Colonic mucosa (tissue), 4 donors: ENCODE results near the gene ELOA. TPM values are rescaled to one million over a fixed set of nuclear protein-coding genes. Genes with fewer than 3 reads are reported as not detected.

Source experiments
- DNase-seq: peaks from one replicate; pipeline ENCODE4 v3.0.0-alpha.2; 2020
- H3K27ac ChIP-seq: fragments of 200-600 bp; one replicate; pipeline ENCODE4 v1.8.0; 2021
- H3K27me3 ChIP-seq: fragments of 200-600 bp; one replicate; pipeline ENCODE4 v1.8.0; 2021
- H3K36me3 ChIP-seq: fragments of 200-600 bp; one replicate; pipeline ENCODE4 v1.8.0; 2021
- H3K4me1 ChIP-seq: fragments of 200-600 bp; one replicate; pipeline ENCODE4 v1.8.0; 2021; ENCODE audit warnings: mild to moderate bottlenecking
- H3K4me3 ChIP-seq: fragments of 200-600 bp; one replicate; pipeline ENCODE4 v1.8.0; 2021
- H3K9ac ChIP-seq, 2 donors: one replicate each; pipeline ENCODE4 v1.7.0; 2013; ENCODE audit warnings: control low read depth in 2 of 2, low read depth in 2 of 2, low read length in 2 of 2
- H3K9me3 ChIP-seq: fragments of 200-600 bp; one replicate; pipeline ENCODE4 v1.8.0; 2021
- CTCF ChIP-seq: fragments of 200-600 bp; IDR thresholded peaks from one replicate; pipeline ENCODE4 v1.8.0; 2022; ENCODE audit warnings: antibody characterized with exemption, mild to moderate bottlenecking
- intact Hi-C: fragments of 100-400 bp; cut with DNase I; formaldehyde crosslinking; loops from one replicate; pipeline ENCODE4 v1.14.1; 2022
- total RNA-seq, 2 donors: library from RNA; stranded (reverse); fragmentation: NEBNext Ultra II Directional in 1 of 2; extraction: Animal tissue kit (Norgen Biotek cat#: 25700) in 1 of 2; gene quantifications; one replicate each; pipeline ENCODE4 v1.2.1, GENCODE V29; 2021
- donor health status: healthy.
- donor health status: DM: no; HTN: no; CAD: no.
- donor health status: DM: no; HTN: no; CAD: no.

The ELOA gene
- total RNA-seq, 2 donors from 2014 or later: 32.6 to 33.0 TPM

DNA sequence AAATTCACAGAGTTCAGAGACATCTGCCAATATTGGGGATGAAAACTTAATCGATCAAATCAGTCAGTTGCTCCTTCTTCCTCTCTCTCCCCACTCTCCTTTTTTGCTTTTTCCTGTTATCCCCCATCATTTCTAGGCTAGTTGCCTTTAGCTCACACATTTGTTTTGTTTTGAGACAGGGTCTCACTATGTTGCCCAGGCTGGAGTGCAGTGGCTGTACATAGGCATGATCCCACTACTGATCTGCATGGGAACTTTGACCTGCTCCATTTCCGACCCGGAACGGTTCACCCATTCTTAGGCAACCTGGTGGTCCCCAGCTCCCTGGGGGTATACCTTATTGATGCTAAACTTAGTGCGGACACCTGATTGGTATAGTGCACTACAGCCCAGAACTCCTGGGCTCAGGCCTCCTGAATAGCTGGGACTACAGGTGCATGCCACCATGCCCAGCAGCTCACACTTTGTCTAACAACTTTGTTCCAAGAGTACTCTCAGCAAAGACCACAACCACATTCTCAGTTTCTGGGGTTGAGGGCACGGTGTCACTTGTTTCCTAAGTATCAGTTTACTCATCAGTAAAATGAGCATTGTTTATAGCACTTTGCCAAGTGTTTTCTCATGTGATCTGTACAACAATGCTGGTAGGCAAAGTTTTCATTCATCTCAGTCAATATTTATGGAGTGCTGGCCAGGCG is 6.7 kb upstream of the ELOA start:
- no peak for DNase-seq
- Histone ChIP-seq H3K4me1 (no peaks in the 10 kb centered on the region), H3K27me3 (no peaks in the 10 kb centered on the region), H3K36me3 (no peaks in the 10 kb centered on the region), H3K4me3 (no peak overlapping the region), H3K9me3 (no peaks in the 10 kb centered on the region), H3K9ac (no peak overlapping the region), H3K27ac (no peak overlapping the region)
- intact Hi-C loops: no loop called here
- TF ChIP-seq CTCF: no peak

DNA sequence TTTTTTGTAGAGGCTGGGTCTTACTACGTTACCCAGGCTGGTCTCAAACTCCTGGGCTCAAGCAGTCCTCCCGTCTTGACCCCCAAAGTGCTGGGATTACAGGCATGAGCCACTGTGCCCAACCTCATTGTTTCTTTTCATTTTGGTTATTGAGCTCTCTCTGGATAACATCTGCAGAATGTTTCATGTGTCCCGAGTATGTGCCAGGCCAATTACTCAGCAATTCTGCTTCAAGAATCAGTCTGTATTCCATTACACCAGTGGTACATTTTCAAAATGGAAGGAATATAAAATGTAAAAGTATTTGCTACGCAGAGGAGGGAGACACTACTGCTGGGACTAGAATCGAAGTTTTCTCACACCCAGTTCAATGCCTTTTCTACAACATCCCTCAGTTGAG is 1.7 kb upstream of the ELOA start:
- intact Hi-C loops: loop anchor here (2.0 kb wide), 1 partner anchor 49 kb away; no protein-coding TSS in a partner anchor
- no peaks in the 10 kb centered on the region for H3K27me3 ChIP-seq
- H3K4me3 ChIP-seq: no peak overlapping the region
- no peak for TF ChIP-seq CTCF
- no peaks in the 10 kb centered on the region for H3K36me3 ChIP-seq
- no peak for DNase-seq
- H3K27ac ChIP-seq: no peak overlapping the region
- peaks cover 8% of the 10 kb centered on the region for H3K4me1 ChIP-seq
- H3K9ac ChIP-seq: no peak overlapping the region
- no peaks in the 10 kb centered on the region for H3K9me3 ChIP-seq

- peak overlapping the region; percentile 87 for H3K27ac ChIP-seq
- peak overlapping the region; percentile 90 for H3K4me3 ChIP-seq
- TF ChIP-seq CTCF: no peak
- peak; percentile 37 for DNase-seq
- intact Hi-C loops: loop anchor here (2.0 kb wide), 1 partner anchor 50 kb away; no protein-coding TSS in a partner anchor
- H3K4me1 ChIP-seq: peaks cover 8% of the 10 kb centered on the region
- H3K27me3 ChIP-seq: no peaks in the 10 kb centered on the region
- H3K9ac ChIP-seq: peak overlapping the region; percentile 92 to 95
- H3K36me3 ChIP-seq: no peaks in the 10 kb centered on the region
- no peaks in the 10 kb centered on the region for H3K9me3 ChIP-seq
Observed at GRCh38 chr1:23742670-23743286, 493 bp upstream of the ELOA start.

GRCh38 chr1:23745515-23745914 is 2.2 kb downstream of the ELOA start:
- H3K27ac ChIP-seq: no peak overlapping the region
- DNase-seq: no peak
- H3K27me3 ChIP-seq: no peaks in the 10 kb centered on the region
- no peak overlapping the region for H3K4me3 ChIP-seq
- TF ChIP-seq CTCF: peak; percentile 25
- no peaks in the 10 kb centered on the region for H3K36me3 ChIP-seq
- H3K9ac ChIP-seq: no peak overlapping the region
- intact Hi-C loops: no loop called here
- peaks cover 8% of the 10 kb centered on the region for H3K4me1 ChIP-seq
- H3K9me3 ChIP-seq: no peaks in the 10 kb centered on the region

DNA sequence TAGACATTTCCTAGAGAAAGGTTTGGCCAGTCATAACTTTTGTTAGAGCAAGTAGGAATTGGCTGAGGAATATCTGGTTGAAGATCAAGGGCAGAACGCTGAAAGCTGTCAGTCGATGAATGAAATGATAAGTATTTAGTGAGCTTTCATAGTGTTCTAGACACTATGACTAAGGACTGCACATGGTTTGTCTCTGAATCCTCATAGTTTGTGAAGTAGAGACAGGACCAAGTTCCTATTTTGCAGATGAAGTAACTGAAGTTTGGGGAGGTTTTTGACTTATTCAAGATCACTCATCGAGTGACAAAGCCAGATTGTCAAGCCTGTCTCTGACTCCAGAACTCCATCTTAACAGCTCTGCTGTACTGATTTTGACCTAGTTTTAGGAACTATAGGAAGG is 4.7 kb downstream of the ELOA start:
- no peak for TF ChIP-seq CTCF
- no peaks in the 10 kb centered on the region for H3K9me3 ChIP-seq
- no peak overlapping the region for H3K9ac ChIP-seq
- DNase-seq: no peak
- no peak overlapping the region for H3K4me3 ChIP-seq
- no peaks in the 10 kb centered on the region for H3K27me3 ChIP-seq
- H3K27ac ChIP-seq: no peak overlapping the region
- H3K36me3 ChIP-seq: peaks cover 13% of the 10 kb centered on the region
- intact Hi-C loops: no loop called here
- H3K4me1 ChIP-seq: peaks cover 8% of the 10 kb centered on the region
